GM12874 (cell line): ENCODE measurements around the gene CDYL2.

Experiments used
- CTCF ChIP-seq: IDR thresholded peaks from 2 replicates; pipeline ENCODE4 v1.5.1; 2011; ENCODE audit warnings: low read depth, mild to moderate bottlenecking, control low read depth, low read length, moderate library complexity; ENCODE audit not compliant: insufficient read depth

Gene CDYL2

GRCh38 chr16:80663078-80663477 lies 141.3 kb downstream of the CDYL2 start:
- no peak for TF ChIP-seq CTCF

GRCh38 chr16:80659865-80660264 lies 144.5 kb downstream of the CDYL2 start:
- no peak for TF ChIP-seq CTCF

- no peak for TF ChIP-seq CTCF
Measured at GRCh38 chr16:80656711-80657150, 147.7 kb downstream of the CDYL2 start.

GRCh38 chr16:80656161-80656560 lies 148.2 kb downstream of the CDYL2 start:
- no peak for TF ChIP-seq CTCF

- no peak for TF ChIP-seq CTCF
Measured at GRCh38 chr16:80655751-80656150, 148.6 kb downstream of the CDYL2 start.

GRCh38 chr16:80654094-80654862 lies 150.1 kb downstream of the CDYL2 start:
- TF ChIP-seq CTCF, result no peak

- TF ChIP-seq CTCF, result no peak
Measured at GRCh38 chr16:80652441-80652840, 152.0 kb downstream of the CDYL2 start.
